ENCODE measurements around the gene CFAP90.

Gene CFAP90

DNA sequence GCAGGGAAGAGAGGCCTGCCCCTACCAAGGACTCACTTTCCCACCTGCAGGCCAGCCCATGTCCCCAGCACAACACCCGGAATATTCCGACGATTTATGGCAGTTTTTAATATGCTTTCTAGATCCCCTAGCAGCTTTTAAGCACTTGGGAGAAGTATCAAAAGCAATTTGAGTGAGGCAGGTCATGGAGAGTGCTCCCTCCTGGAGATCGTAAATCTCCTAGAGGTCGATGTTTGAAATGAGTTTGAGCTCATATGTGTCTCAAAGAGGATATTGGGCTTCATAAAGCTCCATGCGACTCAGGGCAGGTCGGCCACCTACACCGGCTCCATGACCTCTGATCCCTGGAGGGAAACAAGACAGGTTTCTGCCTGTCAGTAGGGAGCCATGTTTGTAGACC is 27.3 kb downstream of the CFAP90 start:
- FAIRE-seq, result no peak
- DNase-seq (ENCODE audit: low spot score), result no peak

DNA sequence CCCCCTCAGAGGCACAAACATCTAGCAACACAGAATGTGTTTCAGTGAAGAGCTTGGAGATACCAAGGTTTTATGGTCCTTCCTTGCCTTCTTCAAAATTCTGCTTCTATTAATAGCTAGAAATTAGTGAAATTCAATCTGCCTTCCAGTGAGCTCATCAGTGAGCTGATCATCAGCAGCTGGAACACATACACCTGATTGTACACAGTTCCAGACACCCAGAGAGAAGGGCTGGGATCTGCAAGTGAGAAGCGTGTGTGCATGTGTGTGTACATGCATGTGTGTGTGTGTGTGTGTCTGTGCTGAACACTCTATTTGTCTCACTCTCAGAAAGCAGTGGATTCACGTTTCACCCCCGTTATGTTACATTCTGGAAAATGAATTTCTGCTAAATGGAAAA is 28.5 kb downstream of the CFAP90 start:
- no peak for FAIRE-seq
- DNase-seq (ENCODE audit: low spot score), result no peak

DNA sequence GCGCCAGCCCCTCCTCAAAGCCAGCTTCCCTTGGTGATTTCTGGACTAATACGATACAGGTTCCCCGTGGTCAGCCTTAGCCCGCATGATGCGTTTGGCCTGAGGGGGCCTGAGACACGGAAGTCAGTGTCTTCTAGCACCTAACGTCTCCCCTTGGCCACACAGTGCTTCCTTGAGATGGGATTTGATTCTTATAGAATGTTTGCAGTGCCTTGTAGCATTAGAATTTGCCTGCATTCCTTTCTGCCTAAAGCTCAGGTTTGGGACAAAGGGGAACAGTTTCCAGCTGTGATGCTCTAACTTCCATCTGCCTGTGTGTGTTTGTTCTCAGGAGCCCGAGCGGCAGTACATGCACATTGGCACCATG is 34.4 kb downstream of the CFAP90 start:
- no peak for FAIRE-seq
- no peak for DNase-seq (ENCODE audit: low spot score)

DNA sequence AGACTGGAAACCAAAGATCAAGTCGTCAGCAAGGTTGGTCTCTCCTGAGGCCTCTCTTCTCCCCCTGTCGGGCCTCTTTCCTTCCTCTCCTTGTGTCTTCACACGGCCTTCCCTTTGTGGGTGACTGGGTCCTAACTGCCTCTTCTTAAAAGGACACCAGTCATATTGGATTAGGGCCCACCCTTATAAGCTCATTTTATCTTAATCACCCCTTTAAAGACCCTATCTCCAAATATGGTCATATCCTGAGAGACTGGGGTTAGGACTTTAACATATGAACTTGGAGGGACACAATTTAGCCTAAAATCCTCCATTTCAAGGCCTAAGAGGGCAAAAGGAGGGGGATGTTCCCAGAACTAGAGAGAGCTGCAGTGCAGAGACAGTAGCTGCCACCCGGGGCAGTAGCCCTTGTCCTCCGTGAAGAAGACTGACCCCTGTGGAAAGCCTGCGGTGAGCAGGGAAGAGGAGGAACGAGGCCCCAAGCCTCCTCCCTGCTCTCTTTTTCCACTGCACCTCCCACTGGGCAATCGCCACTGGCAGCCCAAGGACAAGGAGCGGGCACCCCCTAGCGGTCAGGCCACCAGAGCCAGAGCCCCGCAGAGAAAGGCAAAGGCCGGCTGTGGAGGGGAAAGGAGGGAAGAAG is 34.9 kb downstream of the CFAP90 start:
- no peak for FAIRE-seq
- peak; percentile 61 for DNase-seq (ENCODE audit: low spot score)

- FAIRE-seq (no peak), DNase-seq (ENCODE audit: low spot score) (no peak)
These were observed 36.1 kb downstream of the CFAP90 start for GRCh38 chr5:7814816-7815215.

- DNase-seq (ENCODE audit: low spot score), result no peak
- no peak for FAIRE-seq
These were observed 37.4 kb downstream of the CFAP90 start for GRCh38 chr5:7813576-7813975.

DNA sequence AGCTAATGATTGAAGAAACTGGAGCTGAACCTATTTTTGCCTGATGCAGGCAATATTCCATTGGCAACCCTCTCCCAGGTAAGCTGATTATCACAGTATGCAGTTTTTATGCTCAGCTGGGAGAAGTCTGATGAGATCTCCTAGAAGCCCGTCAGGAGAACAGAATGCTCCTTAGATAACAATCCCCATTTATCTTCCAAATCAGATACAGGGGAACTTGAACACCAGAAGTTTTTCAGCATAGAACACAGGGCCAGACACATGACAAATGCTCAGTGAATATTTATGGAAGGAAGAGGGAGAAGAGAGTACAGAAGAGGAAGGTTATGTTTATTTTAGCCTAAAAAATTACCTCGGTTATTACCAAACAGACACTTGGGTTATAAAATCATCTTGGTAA is 37.9 kb downstream of the CFAP90 start:
- DNase-seq (ENCODE audit: low spot score), result no peak
- no peak for FAIRE-seq

DNA sequence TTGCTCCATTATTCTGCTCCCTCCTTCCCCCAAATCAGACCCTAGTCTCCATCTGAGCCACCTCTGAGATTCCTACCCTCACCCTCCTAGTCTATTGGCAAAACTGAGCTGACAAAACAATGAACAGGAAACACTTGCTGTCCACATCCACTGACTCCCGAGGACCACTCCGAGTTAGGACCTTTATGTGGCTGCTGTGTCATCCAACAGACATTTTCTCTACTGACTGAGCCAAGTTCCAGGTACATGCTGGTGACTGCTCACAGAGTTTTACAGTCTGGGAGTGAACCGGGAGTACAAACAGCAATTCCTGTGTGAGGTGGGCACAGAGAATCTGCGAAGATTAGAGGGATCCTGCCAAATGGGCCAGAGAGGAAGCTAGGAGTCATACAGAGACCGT is 39.2 kb downstream of the CFAP90 start:
- DNase-seq (ENCODE audit: low spot score) (no peak), FAIRE-seq (no peak)

- DNase-seq (ENCODE audit: low spot score) (no peak), FAIRE-seq (no peak)
These were observed 41.9 kb downstream of the CFAP90 start for GRCh38 chr5:7808998-7809397.

GRCh38 chr5:7805379-7805778 is 45.6 kb downstream of the CFAP90 start:
- DNase-seq (ENCODE audit: low spot score) (no peak), FAIRE-seq (no peak)

DNA sequence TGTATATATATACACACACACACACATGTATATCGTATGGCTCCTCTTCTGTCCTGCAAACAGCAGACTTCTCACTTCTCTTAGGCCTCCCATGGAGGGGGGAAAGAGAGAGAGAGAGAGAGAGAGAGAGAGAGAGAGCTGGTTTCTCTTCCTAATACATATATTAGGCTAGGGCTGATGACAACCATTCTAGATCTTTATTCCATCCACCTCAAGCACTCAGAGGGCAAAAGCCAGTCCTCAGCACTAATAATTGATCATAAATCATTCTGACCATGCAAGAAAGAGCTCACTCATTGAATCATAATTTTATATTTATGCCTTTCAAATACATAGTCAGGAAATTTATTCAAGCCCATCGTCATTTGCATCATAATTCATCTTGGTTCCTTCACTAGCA is 47.0 kb downstream of the CFAP90 start:
- DNase-seq (ENCODE audit: low spot score) (no peak), FAIRE-seq (no peak)

GRCh38 chr5:7802855-7803254 is 48.1 kb downstream of the CFAP90 start:
- no peak for DNase-seq (ENCODE audit: low spot score)
- FAIRE-seq, result no peak

DNA sequence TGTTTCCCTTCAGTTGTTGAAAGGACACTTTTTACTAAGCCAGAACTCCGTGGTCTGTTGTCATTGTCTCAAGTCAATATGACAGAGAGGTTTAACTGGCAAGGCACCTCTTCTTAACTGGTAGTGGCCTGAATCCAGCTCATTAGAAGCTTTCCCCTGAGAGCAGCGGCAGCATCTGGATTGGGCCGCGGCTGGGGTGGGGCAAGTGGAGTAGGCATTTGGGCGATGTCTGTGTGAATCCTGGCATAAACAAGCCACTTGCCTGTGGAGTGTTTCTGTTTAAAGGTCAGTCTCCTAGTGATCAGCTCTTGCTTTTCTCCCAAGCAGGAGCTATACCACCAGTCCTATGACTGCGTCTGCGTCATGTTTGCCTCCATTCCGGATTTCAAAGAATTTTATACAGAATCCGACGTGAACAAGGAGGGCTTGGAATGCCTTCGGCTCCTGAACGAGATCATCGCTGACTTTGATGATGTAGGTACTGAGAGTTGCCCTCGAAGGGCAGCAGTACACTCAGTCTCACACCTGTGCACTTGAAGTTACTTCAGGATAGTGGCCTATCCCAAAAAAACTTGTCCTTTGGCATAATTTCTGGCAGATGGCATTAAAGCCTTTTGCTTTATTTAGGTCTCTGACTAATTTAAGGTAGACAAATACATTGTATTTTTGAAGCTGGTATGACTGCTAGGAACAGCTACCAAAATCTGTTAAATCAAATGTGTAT is 48.9 kb downstream of the CFAP90 start:
- DNase-seq (ENCODE audit: low spot score), result no peak

GRCh38 chr5:7795306-7795705 is 55.6 kb downstream of the CFAP90 start:
- DNase-seq (ENCODE audit: low spot score) (no peak), FAIRE-seq (no peak)

More for the DNA sequence above, 48.9 kb downstream of the CFAP90 start:
- no peak for FAIRE-seq

- DNase-seq (ENCODE audit: low spot score) (no peak), FAIRE-seq (no peak)
These were observed 56.1 kb downstream of the CFAP90 start for GRCh38 chr5:7794823-7795222.

DNA sequence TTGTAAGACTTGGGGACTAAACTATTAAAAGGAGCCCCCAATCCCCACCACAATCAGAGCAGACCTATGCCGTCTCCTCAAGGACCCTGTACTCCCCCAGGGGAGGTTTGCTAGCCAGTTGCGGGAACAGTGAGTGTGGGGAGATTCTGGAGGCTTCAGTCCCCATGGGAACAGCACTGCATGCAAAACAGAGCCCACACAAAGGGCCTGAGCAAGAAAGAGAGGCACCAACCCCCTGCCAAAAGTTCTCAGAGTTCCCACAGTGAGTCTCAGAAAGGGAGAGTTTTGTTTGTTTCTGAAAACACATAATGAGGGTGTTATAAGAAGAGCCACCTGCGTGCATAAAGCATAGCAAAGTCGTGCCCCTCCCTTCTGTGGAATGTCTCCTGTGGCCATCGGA is 56.6 kb downstream of the CFAP90 start:
- no peak for DNase-seq (ENCODE audit: low spot score)
- FAIRE-seq, result no peak

GRCh38 chr5:7793895-7794294 is 57.0 kb downstream of the CFAP90 start:
- DNase-seq (ENCODE audit: low spot score) (no peak), FAIRE-seq (no peak)

GRCh38 chr5:7789567-7789966 is 61.4 kb downstream of the CFAP90 start:
- FAIRE-seq (no peak), DNase-seq (ENCODE audit: low spot score) (no peak)

GRCh38 chr5:7787770-7788169 is 63.2 kb downstream of the CFAP90 start:
- FAIRE-seq (no peak), DNase-seq (ENCODE audit: low spot score) (no peak)

DNA sequence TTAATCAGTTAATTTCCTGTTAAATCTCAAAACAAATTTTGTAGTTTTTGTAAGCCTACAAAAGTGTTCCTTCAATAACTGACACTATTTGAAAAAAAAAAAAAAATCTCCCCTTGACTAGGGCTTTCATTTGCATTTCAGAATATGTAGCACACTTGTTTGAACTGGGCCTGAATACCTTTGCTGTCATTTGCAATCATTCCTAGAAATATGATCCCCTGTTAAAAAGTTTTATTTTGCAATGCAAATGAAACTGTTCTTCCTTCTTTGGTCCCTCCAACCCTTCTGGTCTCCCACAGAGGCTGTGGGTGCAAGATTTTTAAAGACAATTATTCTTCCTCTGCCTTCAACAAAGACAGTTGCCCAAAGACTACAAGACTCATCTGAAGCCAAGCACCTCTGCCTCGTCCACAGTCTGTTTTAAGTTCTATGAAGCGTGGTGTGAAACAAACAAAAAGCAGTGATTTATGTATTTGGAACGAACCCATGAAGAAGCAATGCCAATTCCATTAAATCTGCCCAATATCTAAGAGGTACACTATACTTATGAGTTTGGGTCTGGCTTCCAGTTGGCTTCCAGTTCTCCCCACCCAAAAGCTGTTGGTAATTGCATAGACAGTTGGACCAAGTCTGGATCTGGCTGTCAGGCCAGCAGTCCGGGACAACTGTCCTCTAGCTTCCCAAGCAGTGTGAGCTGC is 66.1 kb downstream of the CFAP90 start:
- FAIRE-seq (no peak), DNase-seq (ENCODE audit: low spot score) (no peak)

DNA sequence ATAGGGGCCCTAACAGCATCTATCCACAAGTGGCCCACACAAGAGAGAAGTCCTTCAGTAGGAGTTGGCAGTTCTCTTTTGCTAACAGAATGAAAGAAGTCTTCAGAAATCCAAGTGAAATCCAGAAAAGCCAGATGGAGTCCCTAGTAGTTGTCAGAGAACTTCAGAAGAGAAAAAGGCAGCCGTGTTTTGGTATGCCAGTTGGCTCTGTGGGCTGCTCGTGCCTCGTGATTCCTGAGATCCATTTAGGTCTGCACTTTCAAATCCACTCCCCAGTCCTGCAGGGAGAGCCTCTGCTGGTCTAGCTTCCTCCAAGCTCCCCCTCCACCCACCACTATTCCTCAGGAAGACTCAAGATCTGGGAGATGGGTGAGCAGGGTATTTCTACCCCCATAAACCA is 69.0 kb downstream of the CFAP90 start:
- no peak for DNase-seq (ENCODE audit: low spot score)

More for the DNA sequence above, 69.0 kb downstream of the CFAP90 start:
- no peak for FAIRE-seq

All from RCC 7860 (cell line).